HEK293T (cell line): ENCODE measurements around the gene PSMB3.

Experiments
- BHLHE40 ChIP-seq: fragments of 450-650 bp; IDR thresholded peaks from 2 replicates; pipeline ENCODE4 v1.6.1; 2016; ENCODE audit warnings: mild to moderate bottlenecking, moderate library complexity, borderline replicate concordance
- FOXK2 ChIP-seq: fragments of 450-650 bp; IDR thresholded peaks from 2 replicates; pipeline ENCODE4 v1.6.1; 2016; ENCODE audit warnings: mild to moderate bottlenecking
- LEF1 ChIP-seq: fragments of 450-650 bp; IDR thresholded peaks from 2 replicates; pipeline ENCODE4 v1.6.1; 2017; ENCODE audit warnings: mild to moderate bottlenecking, borderline replicate concordance
- NFRKB ChIP-seq: fragments of 450-650 bp; IDR thresholded peaks from 2 replicates; pipeline ENCODE4 v1.6.1; 2016; ENCODE audit warnings: mild to moderate bottlenecking, moderate library complexity
- SP1 ChIP-seq: fragments of 450-650 bp; IDR thresholded peaks from 2 replicates; pipeline ENCODE4 v1.6.1; 2017
- TARDBP ChIP-seq: fragments of 450-650 bp; IDR thresholded peaks from 2 replicates; pipeline ENCODE4 v1.6.1; 2016

DNA sequence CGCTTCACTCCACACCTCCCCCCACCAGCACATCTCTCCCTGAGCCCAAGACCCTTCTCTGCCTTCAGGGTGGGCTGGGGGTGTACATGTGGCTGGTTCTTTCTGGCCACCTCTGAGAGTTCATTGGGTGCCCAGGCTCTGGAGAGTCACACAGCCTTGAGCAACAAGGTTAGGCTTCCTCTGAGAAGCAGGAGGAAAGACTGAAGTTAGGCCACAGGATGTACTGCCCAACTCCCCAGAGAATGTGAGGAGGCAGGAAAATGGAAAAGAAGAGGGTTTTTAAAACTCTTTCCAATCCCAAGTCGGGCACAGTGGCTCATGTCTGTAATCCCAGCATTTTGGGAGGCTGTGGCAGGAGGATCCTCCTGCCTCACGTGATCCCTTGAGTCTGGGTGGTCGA is 11.7 kb upstream of the PSMB3 start:
- no peak for TF ChIP-seq SP1
- no peak for TF ChIP-seq BHLHE40
- no peak for TF ChIP-seq LEF1
- TF ChIP-seq FOXK2 = no peak
- no peak for TF ChIP-seq NFRKB
- no peak for TF ChIP-seq TARDBP
